Hepatocyte (in vitro differentiated cells): ENCODE results near the gene COX6B2. TPM values are rescaled to one million over a fixed set of nuclear protein-coding genes. Genes with fewer than 3 reads are reported as not detected.

Experiments
- DNase-seq: peaks from one replicate; pipeline ENCODE4 v3.0.0-alpha.2; 2016; ENCODE audit warnings: low spot score
- H2AFZ ChIP-seq: fragments of 200-600 bp; sonication (generic); 2 replicates; pipeline ENCODE4 v1.6.0; 2016; ENCODE audit warnings: antibody characterized with exemption, mild to moderate bottlenecking
- H3K27ac ChIP-seq: fragments of 200-600 bp; sonication (generic); 2 replicates; pipeline ENCODE4 v1.5.1; 2016; ENCODE audit warnings: mild to moderate bottlenecking
- H3K27me3 ChIP-seq: fragments of 200-600 bp; sonication (generic); 2 replicates; pipeline ENCODE4 v1.6.1; 2016
- H3K36me3 ChIP-seq: fragments of 200-600 bp; sonication (generic); replicated peaks from 2 replicates; pipeline ENCODE4 v1.5.1; 2016; ENCODE audit warnings: low read depth; ENCODE audit not compliant: insufficient read depth
- H3K4me1 ChIP-seq: fragments of 200-600 bp; sonication (generic); 2 replicates; pipeline ENCODE4 v1.5.1; 2016; ENCODE audit warnings: mild to moderate bottlenecking, moderate library complexity; ENCODE audit not compliant: insufficient read depth
- H3K4me2 ChIP-seq: fragments of 200-600 bp; sonication (generic); 2 replicates; pipeline ENCODE4 v1.6.0; 2016
- H3K4me3 ChIP-seq: fragments of 200-600 bp; sonication (generic); 2 replicates; pipeline ENCODE4 v1.5.1; 2016; ENCODE audit warnings: mild to moderate bottlenecking
- H3K79me2 ChIP-seq: fragments of 200-600 bp; sonication (generic); 2 replicates; pipeline ENCODE4 v1.6.0; 2017; ENCODE audit warnings: mild to moderate bottlenecking
- H3K9me2 ChIP-seq: fragments of 200-600 bp; sonication (generic); replicated peaks from 2 replicates; pipeline ENCODE4 v1.6.0; 2017; ENCODE audit warnings: mild to moderate bottlenecking; ENCODE audit not compliant: insufficient read depth
- H3K9me3 ChIP-seq: fragments of 200-600 bp; sonication (generic); 2 replicates; pipeline ENCODE4 v1.5.1; 2016; ENCODE audit warnings: low read depth, mild to moderate bottlenecking
- H4K20me1 ChIP-seq: fragments of 200-600 bp; sonication (generic); 2 replicates; pipeline ENCODE4 v1.6.0; 2016; ENCODE audit warnings: mild to moderate bottlenecking; ENCODE audit not compliant: insufficient read depth, poor library complexity, severe bottlenecking
- CTCF ChIP-seq: fragments of 200-600 bp; sonication (generic); IDR thresholded peaks from 2 replicates; pipeline ENCODE4 v1.5.1; 2016; ENCODE audit warnings: antibody characterized with exemption, mild to moderate bottlenecking; ENCODE audit not compliant: poor library complexity
- EZH2 ChIP-seq: fragments of 200-600 bp; sonication (generic); IDR thresholded peaks from 2 replicates; pipeline ENCODE4 v1.6.1; 2016; ENCODE audit warnings: antibody characterized with exemption, mild to moderate bottlenecking, borderline replicate concordance
- EZH2phosphoT487 ChIP-seq: fragments of 200-600 bp; sonication (generic); IDR thresholded peaks from one replicate; pipeline ENCODE4 v1.6.1; 2018; ENCODE audit warnings: antibody characterized with exemption, mild to moderate bottlenecking, low read depth, moderate library complexity; ENCODE audit not compliant: unreplicated experiment, severe bottlenecking
- WGBS: methylation state at CpG from one replicate; pipeline ENCODE4 v1.1.6; 2016; ENCODE audit warnings: low lambda C conversion rate; ENCODE audit errors: missing lambda C conversion rate; 5-methylcytosine and 5-hydroxymethylcytosine counted together
- polyA plus RNA-seq: library from polyadenylated mRNA; unstranded; fragments of >200 nt; fragmentation: Nextera tagmentation; extraction: Ambion mirVana; gene quantifications from 2 replicates; pipeline ENCODE4 v1.2.1, GENCODE V29; 2016
- total RNA-seq: library from RNA; depleted of rRNA; stranded (reverse); fragments of >200 nt; gene quantifications from 2 replicates; pipeline ENCODE4 v1.2.3, GENCODE V29; 2014

COX6B2 gene
- total and polyA plus RNA-seq, 2 experiments from 2014 or later, result 0.50 to 4.5 TPM

- Histone ChIP-seq H3K79me2 (no peaks in the 10 kb centered on the region), H3K36me3 (no peaks in the 10 kb centered on the region), H3K4me2 (no peak overlapping the region), H3K27ac (no peak overlapping the region), H3K9me2 (no peaks in the 10 kb centered on the region), H3K4me3 (no peak overlapping the region), H3K9me3 (no peaks in the 10 kb centered on the region), H2AFZ (no peak overlapping the region), H4K20me1 (no peaks in the 10 kb centered on the region), H3K4me1 (no peaks in the 10 kb centered on the region), H3K27me3 (no peaks in the 10 kb centered on the region)
- TF ChIP-seq EZH2phosphoT487, result no peak
- no peak for TF ChIP-seq CTCF
- TF ChIP-seq EZH2, result no peak
- DNase-seq, result no peak
- 95% methylated on average over 11 of the region's 11 CpGs for WGBS
Measured at GRCh38 chr19:55308281-55308680, 46.2 kb downstream of the COX6B2 start.

GRCh38 chr19:55306712-55307111 lies 47.8 kb downstream of the COX6B2 start:
- no peak overlapping the region for H3K4me2 ChIP-seq
- H3K9me3 ChIP-seq, result no peaks in the 10 kb centered on the region

GRCh38 chr19:55305983-55306562 lies 48.4 kb downstream of the COX6B2 start:
- Histone ChIP-seq H3K36me3 (no peaks in the 10 kb centered on the region), H3K9me2 (no peaks in the 10 kb centered on the region), H3K4me3 (no peak overlapping the region), H2AFZ (no peak overlapping the region), H3K9me3 (no peaks in the 10 kb centered on the region), H3K27me3 (no peaks in the 10 kb centered on the region), H3K79me2 (no peaks in the 10 kb centered on the region), H3K27ac (no peak overlapping the region), H4K20me1 (no peaks in the 10 kb centered on the region), H3K4me1 (no peaks in the 10 kb centered on the region), H3K4me2 (no peak overlapping the region)
- TF ChIP-seq EZH2 (no peak), CTCF (no peak), EZH2phosphoT487 (no peak)
- no peak for DNase-seq
- 97% methylated on average over 16 of the region's 17 CpGs for WGBS

More at GRCh38 chr19:55306712-55307111, 47.8 kb downstream of the COX6B2 start:
- Histone ChIP-seq H3K9me2 (no peaks in the 10 kb centered on the region), H3K27me3 (no peaks in the 10 kb centered on the region), H3K4me1 (no peaks in the 10 kb centered on the region), H3K36me3 (no peaks in the 10 kb centered on the region), H2AFZ (no peak overlapping the region), H3K4me3 (no peak overlapping the region), H3K27ac (no peak overlapping the region), H3K79me2 (no peaks in the 10 kb centered on the region), H4K20me1 (no peaks in the 10 kb centered on the region)
- TF ChIP-seq EZH2phosphoT487, result no peak
- no peak for TF ChIP-seq CTCF
- TF ChIP-seq EZH2, result no peak
- DNase-seq, result no peak
- WGBS, result 92% methylated on average over 3 of the region's 3 CpGs
